ENCODE data around the gene KATNAL1. TPM values are rescaled to one million over a fixed set of nuclear protein-coding genes. Genes with fewer than 3 reads are reported as not detected.

KATNAL1 gene
- polyA plus RNA-seq, 1 of the 3 experiments (the other 2 are of a cell fraction) = 5.1 TPM

- WGBS (ENCODE audit: low lambda C conversion rate) = 91% methylated on average over 9 of the region's 9 CpGs
- H3K4me3 ChIP-seq (ENCODE audit: low read depth in 2 of 2, low read length in 1 of 2) = no peak overlapping the region
- no peaks in the 10 kb centered on the region for H3K27me3 ChIP-seq (ENCODE audit: insufficient read depth)
- H3K79me2 ChIP-seq (ENCODE audit: insufficient read depth) = no peaks in the 10 kb centered on the region
- ChIA-PET POLR2A (no interaction called here), CTCF (interaction anchor here (1.4 kb wide), 1 partner anchor 38 kb away, joined by 6 read pairs; no protein-coding TSS in a partner anchor)
- H3K9me3 ChIP-seq = no peaks in the 10 kb centered on the region
- H3K4me1 ChIP-seq (ENCODE audit: control insufficient read depth in 1 of 2, insufficient read depth in 2 of 2, low read depth in 1 of 2, low read length in 1 of 2) = no peaks in the 10 kb centered on the region; a peak in 1 of 4 replicates
- H3K4me2 ChIP-seq = no peak overlapping the region
- no peak overlapping the region for H3K27ac ChIP-seq (ENCODE audit: low read depth in 2 of 2, low read length in 1 of 2)
- no peak for DNase-seq
- no peaks in the 10 kb centered on the region for H4K20me1 ChIP-seq (ENCODE audit: insufficient read depth)
- H3K9ac ChIP-seq = no peak overlapping the region
- TF ChIP-seq MEF2A (IDR thresholded peaks at IDR 0.05; ENCODE audit: borderline replicate concordance, low read depth) = no peak
- TF ChIP-seq NFIC (IDR thresholded peaks at IDR 0.05; ENCODE audit: borderline replicate concordance) = no peak
- no peak for TF ChIP-seq USF1 (IDR thresholded peaks at IDR 0.05; ENCODE audit: borderline replicate concordance, low read depth)
- no peak for TF ChIP-seq POLR2AphosphoS5 (IDR thresholded peaks at IDR 0.05; ENCODE audit: low read depth, low read length)
- TF ChIP-seq, protein P1, sequence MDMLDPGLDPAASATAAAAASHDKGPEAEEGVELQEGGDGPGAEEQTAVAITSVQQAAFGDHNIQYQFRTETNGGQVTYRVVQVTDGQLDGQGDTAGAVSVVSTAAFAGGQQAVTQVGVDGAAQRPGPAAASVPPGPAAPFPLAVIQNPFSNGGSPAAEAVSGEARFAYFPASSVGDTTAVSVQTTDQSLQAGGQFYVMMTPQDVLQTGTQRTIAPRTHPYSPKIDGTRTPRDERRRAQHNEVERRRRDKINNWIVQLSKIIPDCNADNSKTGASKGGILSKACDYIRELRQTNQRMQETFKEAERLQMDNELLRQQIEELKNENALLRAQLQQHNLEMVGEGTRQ (IDR thresholded peaks at IDR 0.05; ENCODE audit: borderline replicate concordance, low read depth, low read length) = no peak
- TF ChIP-seq REST (IDR thresholded peaks at IDR 0.05; ENCODE audit: low read depth, low read length) = no peak
- TF ChIP-seq GATA2 (CRISPR knock-in tag; IDR thresholded peaks at IDR 0.05) = no peak
- TF ChIP-seq, protein P2, sequence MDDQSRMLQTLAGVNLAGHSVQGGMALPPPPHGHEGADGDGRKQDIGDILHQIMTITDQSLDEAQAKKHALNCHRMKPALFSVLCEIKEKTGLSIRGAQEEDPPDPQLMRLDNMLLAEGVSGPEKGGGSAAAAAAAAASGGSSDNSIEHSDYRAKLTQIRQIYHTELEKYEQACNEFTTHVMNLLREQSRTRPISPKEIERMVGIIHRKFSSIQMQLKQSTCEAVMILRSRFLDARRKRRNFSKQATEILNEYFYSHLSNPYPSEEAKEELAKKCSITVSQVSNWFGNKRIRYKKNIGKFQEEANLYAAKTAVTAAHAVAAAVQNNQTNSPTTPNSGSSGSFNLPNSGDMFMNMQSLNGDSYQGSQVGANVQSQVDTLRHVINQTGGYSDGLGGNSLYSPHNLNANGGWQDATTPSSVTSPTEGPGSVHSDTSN (IDR thresholded peaks at IDR 0.05) = no peak
- no peak for TF ChIP-seq EZH2phosphoT487 (IDR thresholded peaks at IDR 0.05; ENCODE audit: borderline replicate concordance, low read depth)
- no peak for TF ChIP-seq JUND (IDR thresholded peaks at IDR 0.05)
- no peak for TF ChIP-seq FOXM1 (IDR thresholded peaks at IDR 0.05; ENCODE audit: low read depth)
- no peak overlapping the region for H2AFZ ChIP-seq (ENCODE audit: low read depth)
- no peaks in the 10 kb centered on the region for H3K36me3 ChIP-seq (replicated peaks in 1 of 2; ENCODE audit: control insufficient read depth in 1 of 2, insufficient read depth in 2 of 2, low read length in 1 of 2)
- H3F3A ChIP-seq (replicated peaks; ENCODE audit: insufficient read depth) = no peaks in the 10 kb centered on the region
- H3K9me2 ChIP-seq = no peaks in the 10 kb centered on the region
These were observed 136.8 kb downstream of the KATNAL1 start for GRCh38 chr13:30170569-30170968.
